ENCODE results near the gene DNAH9. TPM values are rescaled to one million over a fixed set of nuclear protein-coding genes. Genes with fewer than 3 reads are reported as not detected.
"Not testable (repeated sequence)": the region's sequence is repeated elsewhere in the genome, so short reads cannot be mapped to it uniquely, and the experiment has no call there.

Gene DNAH9
- total and polyA plus RNA-seq, 2 experiments from 2014 or later, result 0.24 to 1.8 TPM

DNA sequence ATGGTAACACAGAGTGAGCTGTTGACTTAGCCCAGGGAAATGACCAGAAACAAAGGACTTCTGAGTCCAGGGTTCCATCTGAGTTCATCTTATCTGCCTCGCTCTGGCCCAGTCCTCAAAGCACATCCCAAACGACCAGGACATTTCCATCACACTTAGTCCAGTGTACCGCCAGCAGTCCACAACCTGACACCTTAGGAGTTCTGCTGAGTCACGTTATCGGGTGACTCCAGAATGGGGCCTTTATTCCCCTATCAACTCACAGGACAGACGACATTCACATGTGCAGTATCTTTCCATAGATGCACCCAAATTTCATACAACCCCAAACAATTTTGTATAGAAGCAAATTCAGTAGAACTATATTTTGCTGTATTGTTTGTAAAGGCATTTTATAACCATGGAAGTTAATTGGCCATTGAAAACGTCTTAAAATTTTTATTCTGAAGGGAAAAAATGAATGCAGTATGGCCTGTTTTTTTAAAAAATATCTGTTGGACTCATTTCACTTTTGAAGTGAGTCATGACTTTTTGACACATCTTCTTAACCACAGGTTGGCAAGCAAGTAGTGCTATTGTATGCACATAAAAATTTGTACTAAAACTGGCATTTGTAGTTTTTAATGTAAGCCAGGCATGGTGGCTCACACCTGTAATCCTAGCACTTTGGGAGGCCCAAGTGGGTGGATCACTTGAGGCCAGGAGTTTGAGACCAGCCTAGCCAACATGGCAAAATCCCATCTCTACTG is 352.7 kb downstream of the DNAH9 start:
- H3K36me3 ChIP-seq, result no peaks in the 10 kb centered on the region
- DNase-seq (ENCODE audit: low read depth in 1 of 2, low spot score in 1 of 2), result peak in 1 of 2 donors; percentile 14
- H3K4me3 ChIP-seq, result no peak overlapping the region
- TF ChIP-seq, protein P1, sequence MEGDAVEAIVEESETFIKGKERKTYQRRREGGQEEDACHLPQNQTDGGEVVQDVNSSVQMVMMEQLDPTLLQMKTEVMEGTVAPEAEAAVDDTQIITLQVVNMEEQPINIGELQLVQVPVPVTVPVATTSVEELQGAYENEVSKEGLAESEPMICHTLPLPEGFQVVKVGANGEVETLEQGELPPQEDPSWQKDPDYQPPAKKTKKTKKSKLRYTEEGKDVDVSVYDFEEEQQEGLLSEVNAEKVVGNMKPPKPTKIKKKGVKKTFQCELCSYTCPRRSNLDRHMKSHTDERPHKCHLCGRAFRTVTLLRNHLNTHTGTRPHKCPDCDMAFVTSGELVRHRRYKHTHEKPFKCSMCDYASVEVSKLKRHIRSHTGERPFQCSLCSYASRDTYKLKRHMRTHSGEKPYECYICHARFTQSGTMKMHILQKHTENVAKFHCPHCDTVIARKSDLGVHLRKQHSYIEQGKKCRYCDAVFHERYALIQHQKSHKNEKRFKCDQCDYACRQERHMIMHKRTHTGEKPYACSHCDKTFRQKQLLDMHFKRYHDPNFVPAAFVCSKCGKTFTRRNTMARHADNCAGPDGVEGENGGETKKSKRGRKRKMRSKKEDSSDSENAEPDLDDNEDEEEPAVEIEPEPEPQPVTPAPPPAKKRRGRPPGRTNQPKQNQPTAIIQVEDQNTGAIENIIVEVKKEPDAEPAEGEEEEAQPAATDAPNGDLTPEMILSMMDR (IDR thresholded peaks at IDR 0.05; ENCODE audit: low read depth, low read length), result no peak
- no peaks in the 10 kb centered on the region for H3K27me3 ChIP-seq
- H3K9me3 ChIP-seq (ENCODE audit: low read depth), result no peaks in the 10 kb centered on the region
- H3K4me1 ChIP-seq (ENCODE audit: low read depth), result no peaks in the 10 kb centered on the region
- H3K27ac ChIP-seq, result no peak overlapping the region

DNA sequence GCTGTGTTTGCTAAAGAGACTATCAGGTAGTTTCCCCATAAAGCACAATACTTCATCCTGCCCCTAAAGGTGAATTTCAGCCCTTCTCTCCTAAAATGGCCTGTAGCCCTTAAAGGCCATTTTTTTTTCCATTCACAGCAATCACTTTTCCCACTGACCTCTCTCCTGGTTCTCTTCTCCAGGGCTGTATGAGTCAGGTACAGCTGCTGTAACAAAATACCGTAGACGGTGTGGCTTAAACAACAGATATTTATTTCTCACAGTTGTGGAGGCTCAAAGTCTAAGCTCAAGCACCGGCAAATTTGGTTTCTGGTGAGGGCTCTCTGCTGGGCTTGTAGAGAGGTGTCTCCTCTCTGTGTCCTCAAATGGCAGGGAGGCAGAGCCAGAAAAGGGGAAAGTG is 354.3 kb downstream of the DNAH9 start:
- TF ChIP-seq, protein P1 (IDR thresholded peaks at IDR 0.05; ENCODE audit: low read depth, low read length), result no peak
- no peaks in the 10 kb centered on the region for H3K36me3 ChIP-seq
- H3K27me3 ChIP-seq, result no peaks in the 10 kb centered on the region
- no peaks in the 10 kb centered on the region for H3K9me3 ChIP-seq (ENCODE audit: low read depth)
- H3K27ac ChIP-seq, result no peak overlapping the region
- no peaks in the 10 kb centered on the region for H3K4me1 ChIP-seq (ENCODE audit: low read depth)
- H3K4me3 ChIP-seq, result no peak overlapping the region
- no peak for DNase-seq (ENCODE audit: low read depth in 1 of 2, low spot score in 1 of 2)

DNA sequence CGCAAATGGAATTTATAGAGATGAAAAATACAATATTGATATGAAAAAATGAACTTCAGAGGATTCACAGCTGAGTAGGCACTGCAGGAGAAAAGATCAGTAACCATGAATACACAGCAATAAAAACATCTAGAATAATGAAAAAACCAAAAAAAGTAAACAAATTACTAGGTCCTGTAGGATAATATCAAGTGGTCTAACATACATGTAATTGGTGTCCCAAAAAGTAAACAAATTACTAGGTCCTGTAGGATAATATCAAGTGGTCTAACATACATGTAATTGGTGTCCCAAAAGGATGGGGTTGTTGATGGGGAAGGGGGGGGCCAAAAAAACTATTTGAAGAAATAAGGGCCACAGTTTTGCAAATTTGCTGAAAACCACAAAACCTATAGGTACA is 355.7 kb downstream of the DNAH9 start:
- no peaks in the 10 kb centered on the region for H3K36me3 ChIP-seq

DNA sequence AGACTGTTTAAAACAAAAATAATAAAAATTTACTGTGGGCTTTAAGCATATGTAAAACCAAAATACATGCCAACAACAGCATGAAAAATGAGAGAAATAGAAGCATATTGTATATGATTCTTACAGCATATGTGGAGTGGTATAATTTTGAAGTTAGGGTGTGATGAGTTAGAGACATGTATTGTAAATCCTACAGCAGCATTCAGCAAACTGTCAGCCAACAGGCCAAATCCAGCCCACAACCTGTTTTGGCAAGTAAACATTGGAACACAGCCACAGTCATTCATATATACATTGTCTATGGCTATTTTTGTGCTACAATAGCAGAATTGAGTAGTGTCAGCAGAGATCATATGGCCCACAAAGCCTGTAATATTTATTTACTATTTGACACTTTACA is 356.7 kb downstream of the DNAH9 start:
- no peaks in the 10 kb centered on the region for H3K36me3 ChIP-seq
- no peaks in the 10 kb centered on the region for H3K9me3 ChIP-seq (ENCODE audit: low read depth)
- no peak overlapping the region for H3K4me3 ChIP-seq
- no peaks in the 10 kb centered on the region for H3K4me1 ChIP-seq (ENCODE audit: low read depth)
- no peak for DNase-seq (ENCODE audit: low read depth in 1 of 2, low spot score in 1 of 2)
- H3K27ac ChIP-seq, result no peak overlapping the region
- TF ChIP-seq, protein P1 (IDR thresholded peaks at IDR 0.05; ENCODE audit: low read depth, low read length), result no peak
- H3K27me3 ChIP-seq, result no peaks in the 10 kb centered on the region

More for the DNA sequence above, 355.7 kb downstream of the DNAH9 start:
- no peaks in the 10 kb centered on the region for H3K4me1 ChIP-seq (ENCODE audit: low read depth)
- no peak overlapping the region for H3K4me3 ChIP-seq
- no peak overlapping the region for H3K27ac ChIP-seq
- H3K27me3 ChIP-seq, result no peaks in the 10 kb centered on the region
- no peak for DNase-seq (ENCODE audit: low read depth in 1 of 2, low spot score in 1 of 2)
- H3K9me3 ChIP-seq (ENCODE audit: low read depth), result no peaks in the 10 kb centered on the region
- TF ChIP-seq, protein P1 (IDR thresholded peaks at IDR 0.05; ENCODE audit: low read depth, low read length), result no peak

DNA sequence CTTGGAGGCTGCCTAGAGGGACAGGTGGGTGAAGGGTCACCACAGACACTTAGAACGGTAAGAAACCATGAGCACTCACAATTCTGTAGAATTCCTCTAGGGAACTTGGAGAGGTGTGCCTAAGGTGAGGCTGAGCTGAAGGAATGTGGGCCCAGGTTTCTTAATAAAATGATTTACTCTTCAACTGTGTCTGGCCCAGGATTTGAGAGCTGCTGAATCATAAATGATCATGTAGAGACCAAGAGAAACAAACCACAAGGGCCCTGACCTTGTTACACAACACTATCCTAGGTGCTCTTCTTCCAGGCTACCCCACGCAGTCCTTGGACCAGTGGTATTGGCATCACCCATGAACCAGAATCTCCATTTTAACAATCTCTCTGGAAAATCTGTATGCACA is 371.3 kb downstream of the DNAH9 start:
- no peaks in the 10 kb centered on the region for H3K4me1 ChIP-seq (ENCODE audit: low read depth)
- no peaks in the 10 kb centered on the region for H3K27me3 ChIP-seq
- no peak overlapping the region for H3K27ac ChIP-seq
- H3K36me3 ChIP-seq, result no peaks in the 10 kb centered on the region
- H3K9me3 ChIP-seq (ENCODE audit: low read depth), result no peaks in the 10 kb centered on the region
- TF ChIP-seq, protein P1 (IDR thresholded peaks at IDR 0.05; ENCODE audit: low read depth, low read length), result no peak
- no peak overlapping the region for H3K4me3 ChIP-seq
- DNase-seq (ENCODE audit: low read depth in 1 of 2, low spot score in 1 of 2), result no peak

DNA sequence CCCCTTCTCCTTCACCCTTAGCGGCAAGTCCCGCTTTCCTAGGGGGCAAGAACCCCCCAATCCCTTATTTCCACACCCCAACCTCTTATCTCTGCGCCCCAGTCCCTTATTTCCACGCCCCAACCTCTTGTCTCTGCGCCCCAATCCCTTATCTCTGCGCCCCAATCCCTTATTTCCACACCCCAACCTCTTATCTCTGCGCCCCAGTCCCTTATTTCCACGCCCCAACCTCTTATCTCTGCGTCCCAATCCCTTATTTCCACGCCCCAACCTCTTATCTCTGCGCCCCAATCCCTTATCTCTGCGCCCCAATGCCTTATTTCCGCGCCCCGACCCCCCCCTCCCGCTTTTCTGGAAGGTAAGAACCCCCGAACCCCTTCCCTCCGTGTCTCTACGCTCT is 374.5 kb downstream of the DNAH9 start:
- H3K4me3 ChIP-seq; H3K4me1 ChIP-seq (ENCODE audit: low read depth); DNase-seq (ENCODE audit: low read depth in 1 of 2, low spot score in 1 of 2); H3K9me3 ChIP-seq (ENCODE audit: low read depth); H3K27ac ChIP-seq; H3K27me3 ChIP-seq; H3K36me3 ChIP-seq: not testable (repeated sequence)

Data from cardiac muscle cell (in vitro differentiated cells and primary cell).